Ishikawa (cell line): ENCODE data around the gene CNTNAP1.

Experiments
- EGR1 ChIP-seq: IDR thresholded peaks from 2 replicates; pipeline ENCODE4 v1.6.1; 2012
- FOXM1 ChIP-seq: IDR thresholded peaks from 2 replicates; pipeline ENCODE4 v1.6.1; 2012; ENCODE audit warnings: low read depth, borderline replicate concordance
- NFIC ChIP-seq: IDR thresholded peaks from 2 replicates; pipeline ENCODE4 v1.6.1; 2012

- TF ChIP-seq FOXM1 (no peak), EGR1 (no peak), NFIC (no peak)
Observed at GRCh38 chr17:42683407-42684034, 1.2 kb downstream of the CNTNAP1 start.
